ENCODE results near the gene MGST2. TPM values are rescaled to one million over a fixed set of nuclear protein-coding genes. Genes with fewer than 3 reads are reported as not detected.
A peak's percentile ranks its signal among the peaks of the same experiment; 100 is the strongest.

MGST2 gene
- total and polyA plus RNA-seq, 2 experiments from 2014 or later, result 4.6 to 19.1 TPM

DNA sequence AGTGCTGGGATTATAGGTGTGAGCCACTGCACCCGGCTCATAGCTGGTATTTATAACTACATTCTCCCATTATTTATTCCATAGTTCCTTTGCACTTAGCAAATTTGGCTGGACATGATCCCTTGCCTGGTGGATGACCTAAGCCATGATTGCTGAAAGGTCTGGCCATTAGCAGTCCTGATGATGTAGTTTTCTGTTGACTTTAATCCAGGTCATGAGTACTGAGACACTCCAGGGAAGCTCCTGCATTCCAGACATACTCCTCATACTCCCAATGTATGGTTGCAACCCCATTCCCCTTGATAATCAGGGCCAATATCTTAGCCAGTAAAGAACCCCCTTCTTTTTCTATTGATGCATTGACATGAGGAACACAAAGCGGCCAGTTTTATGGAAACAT is 24.4 kb upstream of the MGST2 start:
- peaks cover 6% of the 10 kb centered on the region; the same call in 1 of the 3 replicates for H3K36me3 Mint-ChIP-seq (ENCODE audit: low read depth)
- Histone ChIP-seq H3K9me2 (ENCODE audit: insufficient read depth) (0 out of 2 replicates have a peak, but pooled peaks cover 2% of the 10 kb centered on the region), H3K36me3 (ENCODE audit: insufficient read depth) (no peaks in the 10 kb centered on the region; the same call in 1 of the 2 replicates), H3K27ac (ENCODE audit: low read depth) (no peak overlapping the region), H3K4me2 (no peak overlapping the region), H3K27me3 (ENCODE audit: insufficient read depth) (no peaks in the 10 kb centered on the region), H2AFZ (no peak overlapping the region), H3K4me3 (no peak overlapping the region), H3K4me1 (ENCODE audit: insufficient read depth) (no peaks in the 10 kb centered on the region), H4K20me1 (replicated peaks; ENCODE audit: insufficient read depth) (no peaks in the 10 kb centered on the region), H3K79me2 (replicated peaks; ENCODE audit: insufficient read depth) (no peaks in the 10 kb centered on the region), H3F3A (replicated peaks; ENCODE audit: low read depth) (no peaks in the 10 kb centered on the region)
- peaks cover 15% of the 10 kb centered on the region for H3K9me3 Mint-ChIP-seq
- no peak overlapping the region for H3K27ac Mint-ChIP-seq
- H3K4me3 Mint-ChIP-seq, result no peak overlapping the region
- peaks cover 3% of the 10 kb centered on the region; the same call in 2 of the 3 replicates for H3K4me1 Mint-ChIP-seq
- ATAC-seq (peak; percentile 62), DNase-seq (ENCODE audit: low spot score) (peak; percentile 16)
- H3K27me3 Mint-ChIP-seq (ENCODE audit: insufficient read depth, low read depth, poor library complexity), result peaks cover 10% of the 10 kb centered on the region
- no peak for TF ChIP-seq ZNF462 (CRISPR knock-in tag; IDR thresholded peaks at IDR 0.05)
- TF ChIP-seq EZH2phosphoT487 (IDR thresholded peaks at IDR 0.05; ENCODE audit: unreplicated experiment), result no peak
- TF ChIP-seq STAT1 (IDR thresholded peaks at IDR 0.05; ENCODE audit: unreplicated experiment), result no peak
- no peak for TF ChIP-seq NANOG (IDR thresholded peaks at IDR 0.05; ENCODE audit: borderline replicate concordance)
- no peak for TF ChIP-seq CREB1 (CRISPR knock-in tag; IDR thresholded peaks at IDR 0.05; ENCODE audit: low read depth)
- TF ChIP-seq ZNF114 (CRISPR knock-in tag; IDR thresholded peaks at IDR 0.05), result no peak
- TF ChIP-seq ZNF331 (CRISPR knock-in tag; IDR thresholded peaks at IDR 0.05; ENCODE audit: low read depth), result no peak
- no peak for TF ChIP-seq CTCF (conservative IDR thresholded peaks at IDR 0.05; ENCODE audit: low read depth in 2 of 2)

Data from GM23338 (cell line).